ENCODE results near the gene GABBR1.
A peak's percentile ranks its signal among the peaks of the same experiment; 100 is the strongest.
"Not testable (repeated sequence)": the region's sequence is repeated elsewhere in the genome, so short reads cannot be mapped to it uniquely, and the experiment has no call there.

The GABBR1 gene

DNA sequence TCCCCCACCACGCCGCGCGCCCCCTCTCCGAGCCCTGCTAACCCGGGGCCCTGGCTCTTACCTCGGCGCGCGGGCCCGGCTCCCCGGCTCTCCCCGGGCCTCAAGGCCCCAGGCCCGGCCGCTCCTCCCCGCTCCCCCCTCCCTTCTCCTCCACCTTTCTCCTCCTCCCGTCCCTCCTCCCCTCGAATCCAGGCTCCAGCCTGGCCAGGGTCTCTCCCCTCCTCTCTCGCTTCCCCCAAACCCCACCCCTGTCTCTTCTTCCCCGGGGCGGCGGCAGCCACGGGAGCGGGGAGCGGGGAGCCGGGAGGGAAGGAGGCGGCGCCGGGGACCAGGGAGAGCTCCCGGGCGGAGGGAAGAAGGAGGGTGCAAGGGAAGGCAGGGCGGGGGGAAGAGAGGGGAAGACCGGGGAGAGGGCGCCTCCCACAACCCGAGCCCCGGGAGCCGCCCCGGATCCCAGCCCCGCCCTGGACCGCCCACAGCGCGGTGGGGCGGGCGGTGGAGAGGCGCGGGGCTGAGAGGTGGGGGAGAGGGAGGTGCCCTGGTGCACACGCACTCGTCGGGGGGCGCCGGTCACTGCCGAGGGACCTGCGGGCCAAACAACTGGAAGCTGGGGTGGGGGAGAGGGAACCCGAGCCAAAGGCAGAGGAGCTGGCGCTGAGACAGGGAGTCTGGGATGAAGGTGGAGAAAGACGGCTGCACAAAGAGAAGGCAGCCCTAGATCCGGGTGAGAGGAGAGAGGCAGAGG lies at the start of gene GABBR1:
Gene GABBR1, minus strand, starts transcription at position 395 of the 745 bp plus-strand sequence. CDS start 798 bp downstream, outside the sequence.
- peak; percentile 69 for DNase-seq

DNA sequence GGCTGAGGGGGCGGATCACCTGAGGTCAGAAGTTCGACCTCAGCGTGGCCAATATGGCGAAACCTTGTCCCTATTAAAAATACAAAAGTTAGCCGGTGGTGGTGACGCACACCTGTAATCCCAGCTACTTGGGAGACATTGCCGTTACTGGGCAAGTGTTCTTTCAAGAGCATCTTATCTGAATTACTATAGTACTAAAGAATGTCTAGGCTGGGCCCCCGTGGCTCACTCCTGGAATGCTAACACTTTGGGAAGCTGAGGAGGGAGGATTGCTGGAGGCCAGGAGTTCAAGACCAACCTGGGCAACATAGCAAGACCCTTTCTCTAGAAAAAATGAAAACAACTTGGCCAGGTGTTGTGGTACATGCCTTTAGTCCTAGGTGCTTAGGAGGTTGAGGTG lies 48.8 kb upstream of the GABBR1 start:
- no peak for DNase-seq

DNA sequence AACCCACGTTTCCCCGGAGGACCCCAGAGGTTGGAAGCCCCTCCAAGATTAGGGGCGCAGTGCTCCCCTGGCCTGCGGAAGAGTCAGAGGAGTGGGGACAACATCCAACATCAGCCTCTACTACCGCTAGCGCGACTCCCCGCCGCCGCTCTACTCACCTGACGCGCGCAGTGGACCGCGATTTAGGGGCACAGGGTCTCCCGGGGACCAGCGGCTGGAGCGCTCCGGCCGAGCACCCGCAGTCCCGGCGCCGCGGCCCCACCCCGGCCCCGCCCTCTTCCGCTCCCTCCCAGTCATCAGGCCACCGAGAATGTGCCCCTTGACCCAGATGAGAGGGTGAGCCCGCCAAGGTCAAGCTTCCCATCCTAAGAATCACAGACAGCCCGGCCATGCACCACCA lies 47.9 kb upstream of the GABBR1 start, which contains the start of gene ZFP57:
Gene ZFP57, minus strand, starts transcription at position 249 of the 400 bp plus-strand sequence. CDS start 4,149 bp downstream, outside the sequence.
- DNase-seq = no peak

DNA sequence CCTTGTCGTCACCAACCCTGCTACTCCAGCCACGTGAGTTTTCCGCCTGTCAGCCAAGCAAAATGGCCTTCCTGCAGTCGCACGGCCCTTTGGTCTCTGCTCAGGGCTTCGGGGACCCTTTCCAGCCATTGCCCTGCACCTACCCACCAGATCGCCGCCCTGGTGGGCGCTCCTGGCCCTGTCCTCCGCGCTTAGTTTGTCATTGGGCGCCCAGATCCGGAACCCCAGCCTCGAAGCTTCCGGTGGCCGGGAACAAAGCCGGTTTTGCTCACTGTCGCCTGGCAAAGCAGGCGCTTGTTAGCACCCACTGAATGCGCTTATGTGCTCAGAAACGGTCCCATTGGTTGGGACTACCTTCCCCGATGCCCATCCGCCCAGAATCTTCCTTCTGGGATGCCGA lies 47.4 kb upstream of the GABBR1 start:
- DNase-seq = no peak

DNA sequence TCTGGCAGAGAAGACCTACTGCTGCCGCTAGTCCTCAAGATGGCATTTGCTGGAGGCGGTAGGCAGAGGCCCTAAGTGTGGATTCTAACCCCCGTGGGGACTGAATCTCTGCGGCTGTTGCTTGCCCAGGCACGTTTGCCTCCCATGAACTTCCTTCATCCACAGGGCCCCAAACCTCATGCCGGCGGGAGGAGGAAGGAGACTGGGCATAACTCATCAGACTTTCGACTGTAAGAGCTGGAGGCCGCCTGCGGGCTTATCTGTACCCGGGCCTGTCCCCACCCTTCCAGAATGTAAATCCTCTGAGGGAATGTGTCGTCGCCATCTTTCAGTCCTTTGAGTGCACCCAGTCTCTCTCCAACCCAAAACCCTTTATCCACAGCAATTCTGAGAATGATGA lies 47.0 kb upstream of the GABBR1 start:
- no peak for DNase-seq

DNA sequence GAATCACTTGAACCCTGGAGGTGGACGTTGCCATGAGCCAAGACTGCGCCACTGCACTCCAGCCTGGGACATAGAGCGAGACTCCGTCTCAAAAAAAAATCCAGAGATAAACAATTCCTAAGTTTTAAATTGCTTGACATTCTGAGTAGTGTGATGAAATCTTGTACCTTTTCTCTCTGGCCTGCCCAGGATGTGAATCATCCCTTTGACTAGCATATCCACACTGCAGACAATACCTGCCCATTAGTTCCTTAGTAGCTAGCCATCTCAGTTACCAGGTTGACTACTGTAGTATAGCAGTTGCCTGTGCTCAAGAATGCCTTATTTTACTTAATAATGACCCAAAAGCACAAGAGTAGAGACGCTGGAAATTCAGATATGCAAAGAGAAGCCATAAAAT lies 45.1 kb upstream of the GABBR1 start:
- no peak for DNase-seq

DNA sequence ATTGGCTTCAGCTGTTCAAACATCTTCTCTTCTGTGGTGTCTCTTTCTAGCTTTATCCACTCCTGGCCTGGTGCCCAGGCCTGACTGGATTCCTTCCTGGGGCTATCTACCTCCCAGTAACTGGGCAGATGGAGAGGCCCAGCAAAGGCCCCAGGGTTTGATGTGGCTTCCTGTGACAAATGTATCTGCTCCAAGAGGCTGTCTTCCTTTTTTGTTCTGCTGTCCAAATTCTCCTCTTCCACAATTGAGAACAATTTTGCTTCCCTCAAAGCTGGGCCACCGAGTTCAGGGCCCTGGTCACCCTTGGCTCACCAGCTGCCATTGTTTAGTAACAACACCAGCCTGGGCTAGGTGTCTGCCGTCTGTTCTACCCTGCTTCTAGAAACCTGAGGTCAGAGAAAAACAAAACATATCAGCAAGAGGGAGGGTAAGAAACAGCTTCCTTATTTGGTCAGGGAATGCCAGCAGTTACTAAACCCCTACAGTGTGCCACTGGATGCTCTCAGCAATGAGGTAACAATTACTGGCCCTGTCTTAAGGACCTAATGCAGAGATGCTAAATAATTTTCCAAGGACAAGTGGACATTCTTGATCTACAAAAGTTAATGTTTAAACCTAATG lies 44.1 kb upstream of the GABBR1 start:
- no peak for DNase-seq

DNA sequence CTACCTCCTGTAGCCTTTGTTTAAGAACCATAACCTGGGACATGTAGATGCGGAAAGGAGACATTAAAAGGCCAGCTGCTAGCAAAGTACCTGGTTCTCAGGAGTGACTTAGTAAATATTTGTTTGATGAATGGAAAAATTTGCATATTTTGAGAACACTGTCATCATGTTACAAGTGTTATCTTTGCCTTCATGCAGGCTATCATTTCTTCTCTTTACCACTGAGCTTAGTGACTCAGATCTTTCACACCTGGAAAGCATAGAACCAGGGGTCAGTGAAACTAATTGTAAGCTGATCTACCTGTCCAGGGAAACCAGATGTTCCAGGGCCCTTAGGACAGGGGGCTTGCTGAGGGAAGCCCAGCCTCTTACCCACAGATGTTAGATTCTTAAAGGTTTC lies 42.6 kb upstream of the GABBR1 start:
- DNase-seq = no peak

DNA sequence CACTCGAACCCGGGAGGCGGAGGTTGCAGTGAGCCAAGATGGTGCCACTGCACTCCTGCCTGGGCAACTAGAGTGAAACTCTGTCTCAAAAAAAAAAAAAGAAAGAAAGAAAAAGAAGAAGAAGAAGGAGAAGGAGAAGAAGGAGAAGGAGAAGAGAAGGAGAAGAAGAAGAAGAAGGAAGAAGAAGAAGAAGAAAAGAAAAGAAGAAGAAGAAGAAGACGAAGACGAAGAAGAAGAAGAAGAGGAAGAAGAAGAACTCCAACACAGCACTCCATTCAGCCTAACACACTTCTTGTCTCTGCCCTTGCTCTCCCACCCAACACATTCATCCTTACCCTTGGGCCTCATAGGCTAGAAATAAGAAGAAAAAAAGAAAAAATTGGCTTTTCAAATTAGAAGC lies 41.0 kb upstream of the GABBR1 start:
- DNase-seq = no peak

DNA sequence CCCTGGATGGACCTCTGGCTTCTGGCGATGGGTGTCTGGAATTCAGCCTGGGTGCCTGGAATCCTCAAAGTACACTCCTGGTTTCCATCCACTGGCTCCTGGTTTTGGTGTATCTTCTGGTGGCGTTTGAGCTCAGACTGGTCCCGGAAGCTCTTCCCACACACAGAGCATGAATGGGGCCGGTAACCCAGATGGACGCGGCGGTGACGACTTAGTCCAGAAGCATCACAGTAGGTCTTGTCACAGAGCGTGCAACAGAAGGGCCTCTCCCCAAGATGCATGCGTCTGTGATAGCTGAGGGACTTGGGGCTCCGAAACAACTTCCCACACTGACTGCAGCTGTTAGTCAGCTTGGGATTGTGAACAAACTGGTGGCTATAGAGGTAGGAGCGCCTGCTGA lies 40.2 kb upstream of the GABBR1 start:
- no peak for DNase-seq

DNA sequence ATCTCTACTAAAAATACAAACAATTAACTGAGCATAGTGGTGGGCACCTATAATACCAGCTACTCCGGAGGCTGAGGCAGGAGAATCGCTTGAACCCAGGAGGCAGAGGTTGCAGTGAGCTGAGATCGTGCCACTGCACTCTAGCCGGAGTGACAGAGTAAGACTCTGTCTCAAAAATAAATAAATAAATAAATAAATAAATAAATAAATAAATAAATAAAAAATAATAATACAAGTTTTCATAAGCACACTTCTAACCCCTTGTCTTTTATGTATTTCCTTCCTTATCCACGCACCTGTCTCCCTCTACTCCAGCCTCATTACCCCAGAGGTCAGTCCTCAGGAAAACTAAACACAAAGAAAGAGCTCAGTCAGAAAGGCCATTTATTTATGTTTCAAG lies 39.1 kb upstream of the GABBR1 start:
- not testable (repeated sequence) for DNase-seq

DNA sequence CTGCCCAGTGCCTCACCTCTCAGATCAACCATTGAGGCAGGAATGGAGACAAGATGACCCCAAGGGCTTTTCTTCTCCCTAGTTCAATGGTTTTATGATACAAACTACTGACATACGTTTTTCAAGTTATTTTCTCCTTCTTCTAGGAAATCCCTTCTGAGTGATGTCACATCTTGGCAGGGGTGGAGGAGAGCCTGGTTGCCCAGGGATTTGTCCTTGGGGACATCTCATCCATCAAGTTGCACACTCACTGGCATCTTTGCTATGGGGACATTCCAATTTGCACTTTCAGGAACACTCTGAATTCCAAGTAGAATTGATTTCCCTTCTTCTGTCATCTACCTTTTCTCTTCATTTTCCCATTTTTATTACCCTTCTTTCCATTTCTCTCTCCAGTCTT lies 38.0 kb upstream of the GABBR1 start:
- DNase-seq = no peak

DNA sequence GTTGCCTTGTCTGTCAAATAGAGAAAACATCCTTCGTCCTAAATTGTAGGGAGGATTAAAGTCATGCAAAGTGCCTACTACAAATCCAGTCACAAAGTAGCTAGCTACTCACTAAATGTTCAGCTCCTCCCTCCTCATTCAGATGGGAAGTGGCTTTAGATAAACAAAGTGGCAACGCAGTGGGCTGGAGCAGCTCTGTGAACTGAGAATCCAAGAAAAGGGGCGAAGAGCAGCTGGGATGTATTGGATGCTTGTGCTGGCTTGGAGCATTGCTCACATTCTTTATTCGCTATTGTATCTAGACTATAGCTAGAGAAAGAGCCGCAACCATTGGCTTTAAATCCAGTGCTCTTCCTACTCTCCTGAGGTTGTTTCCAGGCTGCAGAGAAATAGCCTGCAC lies 34.2 kb upstream of the GABBR1 start:
- no peak for DNase-seq

DNA sequence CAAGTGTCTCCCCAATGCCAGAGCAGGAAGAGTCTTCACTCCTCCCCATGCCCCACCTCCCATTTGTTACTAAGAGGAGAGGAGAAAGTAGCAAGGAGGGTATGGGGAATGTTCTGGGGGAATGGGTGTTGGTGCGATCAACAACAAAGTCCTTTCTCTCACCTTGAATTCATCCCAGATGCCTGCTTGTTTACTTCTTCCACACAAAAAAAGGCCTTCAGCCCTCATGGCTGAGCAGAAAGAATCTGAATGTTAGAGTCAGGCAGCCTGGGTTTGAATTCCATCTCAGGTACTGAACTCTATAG lies 33.8 kb upstream of the GABBR1 start:
- DNase-seq = no peak

DNA sequence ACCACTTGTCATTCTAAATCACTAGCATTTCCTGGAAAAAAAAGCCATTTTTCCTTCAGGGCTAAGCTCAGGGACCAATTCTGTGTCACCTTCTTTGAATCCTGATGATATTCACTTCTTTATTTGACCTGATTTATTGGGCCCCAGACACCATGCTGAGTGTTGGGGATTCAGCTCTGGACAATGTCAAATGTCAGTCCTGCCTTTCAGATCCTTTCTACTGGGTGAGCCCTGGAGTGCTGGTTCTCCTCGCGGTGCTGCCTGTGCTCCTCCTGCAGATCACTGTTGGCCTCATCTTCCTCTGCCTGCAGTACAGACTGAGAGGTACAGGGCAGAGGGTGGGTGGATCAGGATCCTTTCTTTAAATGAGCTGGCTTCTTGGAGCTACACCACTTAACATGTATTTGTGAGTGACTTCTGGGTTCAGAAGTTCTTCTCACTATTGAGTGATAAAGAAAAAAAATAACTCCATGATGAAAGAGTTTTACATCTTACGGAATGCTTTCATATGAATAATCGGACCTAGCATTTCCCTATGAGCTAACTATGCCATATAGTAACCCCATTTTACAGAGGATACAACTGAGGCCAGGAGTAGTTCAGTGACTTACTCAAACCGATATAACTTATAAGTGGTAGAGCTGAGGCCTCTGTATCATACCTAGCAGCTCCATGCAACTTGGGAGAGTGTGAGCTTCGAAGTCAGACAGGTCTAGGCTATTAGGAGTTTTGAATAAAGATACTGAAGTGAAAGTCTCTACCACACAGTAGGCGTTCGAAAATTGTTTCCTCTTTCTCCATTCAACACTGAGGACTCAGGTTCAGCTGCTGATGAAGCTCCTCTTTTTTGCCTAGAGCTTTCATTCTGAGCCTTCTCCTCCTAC lies 33.2 kb upstream of the GABBR1 start:
- no peak for DNase-seq

DNA sequence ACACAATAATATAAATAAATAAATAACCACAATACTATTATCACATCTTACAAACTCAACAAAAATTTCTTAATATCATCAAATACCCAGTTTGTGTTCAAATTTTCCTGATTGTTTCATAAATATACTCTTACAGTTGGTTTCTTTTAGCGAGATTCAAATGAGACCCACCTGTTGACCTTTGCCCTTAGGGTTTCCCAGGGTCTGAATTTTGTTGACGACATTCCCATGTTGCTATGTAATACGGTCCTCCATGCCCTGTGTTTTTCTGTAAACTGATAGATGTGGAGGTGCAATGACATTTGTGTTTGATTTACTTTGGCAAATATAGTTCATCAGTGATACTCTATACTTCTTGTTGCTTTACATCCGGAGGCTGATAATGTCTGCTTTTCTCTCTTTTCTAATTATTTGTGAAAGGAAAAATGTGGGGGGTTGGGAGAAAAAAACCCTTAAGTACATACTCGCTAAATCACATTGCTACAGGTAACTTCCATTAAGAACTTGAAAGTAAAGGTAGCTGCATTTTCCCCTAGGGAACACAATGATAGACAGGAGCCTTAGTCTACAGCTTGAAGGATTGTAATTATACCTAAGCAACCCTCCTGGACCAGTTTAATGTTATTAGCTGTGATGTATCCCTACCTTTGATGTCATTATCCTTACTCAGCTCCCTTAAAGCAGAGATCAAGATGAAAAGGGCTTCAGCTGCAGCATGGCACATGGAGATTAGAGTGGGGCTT lies 30.5 kb upstream of the GABBR1 start:
- DNase-seq = no peak

DNA sequence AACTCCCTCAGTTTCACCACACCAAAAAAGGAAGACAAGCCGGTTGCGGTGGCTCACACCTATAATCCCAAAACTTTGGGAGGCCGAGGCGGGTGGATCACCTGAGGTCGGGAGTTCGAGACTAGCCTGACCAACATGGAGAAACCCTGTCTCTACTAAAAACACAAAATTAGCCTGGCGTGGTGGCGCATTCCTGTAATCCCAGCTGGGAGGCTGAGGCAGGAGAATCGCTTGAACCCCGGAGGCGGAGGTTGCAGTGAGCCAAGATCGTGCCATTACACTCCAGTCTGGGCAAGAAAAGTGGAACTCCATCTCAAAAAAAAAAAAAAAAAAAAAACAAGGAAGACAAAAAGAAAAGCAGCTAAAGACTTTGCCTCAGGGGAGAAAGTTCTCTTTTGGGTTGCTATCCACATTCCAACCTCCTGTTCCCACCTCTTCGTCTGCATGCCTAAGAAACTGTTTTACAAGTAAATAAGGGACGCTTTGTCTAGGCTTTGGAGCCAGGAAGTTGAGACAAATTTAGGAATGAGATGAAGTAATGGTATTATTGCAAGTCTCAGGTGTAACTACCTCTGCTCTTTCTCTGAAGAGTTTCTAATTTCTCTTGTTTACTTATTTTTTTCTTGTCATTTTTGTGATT lies 28.6 kb upstream of the GABBR1 start:
- DNase-seq = not testable (repeated sequence)

DNA sequence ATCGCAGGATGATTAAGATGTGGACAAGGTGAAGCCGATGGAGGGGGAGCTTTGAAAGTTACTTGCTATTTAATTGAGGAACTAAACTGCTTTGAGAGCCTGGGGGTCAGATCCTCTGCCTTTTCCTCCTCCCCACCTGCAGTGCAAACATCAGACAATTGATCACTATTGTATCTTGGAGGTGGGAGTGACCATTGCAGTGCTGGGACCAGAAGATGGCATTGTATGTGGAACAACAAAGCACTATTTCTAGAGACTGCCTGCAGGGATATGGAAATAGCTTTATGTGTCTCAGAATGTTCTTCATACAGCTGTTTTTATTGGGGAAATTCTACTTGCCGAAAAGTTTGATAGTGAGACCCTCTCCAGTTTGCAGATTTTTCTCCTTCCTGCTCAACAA lies 28.1 kb upstream of the GABBR1 start:
- no peak for DNase-seq

DNA sequence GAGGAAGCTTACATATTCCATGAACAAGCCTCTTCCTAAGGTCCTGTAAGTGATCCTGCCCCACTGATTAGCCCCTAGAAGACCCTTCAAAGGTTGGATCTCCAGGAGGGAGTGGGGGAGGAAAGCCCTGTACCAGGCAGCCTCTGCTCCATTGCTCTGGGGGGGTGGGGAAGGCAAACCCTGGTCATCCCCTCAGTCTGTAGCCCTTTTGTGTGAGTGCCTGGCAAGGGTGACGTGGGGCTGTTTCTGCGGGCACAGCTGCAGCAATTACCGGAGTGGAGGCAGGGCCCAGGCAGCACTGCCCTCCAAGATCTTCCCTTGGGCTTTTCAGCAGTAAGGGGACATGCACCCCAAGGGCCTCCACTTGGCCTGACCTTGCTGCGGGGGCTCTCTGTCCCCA lies 23.8 kb upstream of the GABBR1 start, which contains the start of gene MOG:
Gene MOG, plus strand, starts transcription at position 295 of the 400 bp plus-strand sequence. CDS start 118 bp downstream, outside the sequence.
- no peak for DNase-seq

DNA sequence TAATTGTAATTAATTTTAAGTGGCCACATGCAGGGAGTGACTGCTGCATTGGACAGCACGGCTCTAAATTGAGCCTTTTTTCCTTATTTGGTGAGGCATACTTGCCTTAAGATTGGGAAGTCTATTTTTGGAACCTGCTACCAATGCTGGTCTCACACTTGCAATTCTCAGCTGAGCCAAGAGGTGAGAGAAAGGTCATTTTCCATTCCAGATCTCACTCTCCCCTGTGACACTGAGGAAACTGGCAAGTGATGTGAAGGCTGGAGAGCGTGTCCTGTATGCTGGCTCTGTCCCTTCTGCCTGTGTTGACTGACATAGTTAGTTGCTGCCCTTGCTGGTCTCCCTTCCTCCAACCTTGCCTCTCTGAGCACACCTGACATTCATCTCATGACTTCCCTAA lies 23.2 kb upstream of the GABBR1 start:
- DNase-seq = no peak

DNA sequence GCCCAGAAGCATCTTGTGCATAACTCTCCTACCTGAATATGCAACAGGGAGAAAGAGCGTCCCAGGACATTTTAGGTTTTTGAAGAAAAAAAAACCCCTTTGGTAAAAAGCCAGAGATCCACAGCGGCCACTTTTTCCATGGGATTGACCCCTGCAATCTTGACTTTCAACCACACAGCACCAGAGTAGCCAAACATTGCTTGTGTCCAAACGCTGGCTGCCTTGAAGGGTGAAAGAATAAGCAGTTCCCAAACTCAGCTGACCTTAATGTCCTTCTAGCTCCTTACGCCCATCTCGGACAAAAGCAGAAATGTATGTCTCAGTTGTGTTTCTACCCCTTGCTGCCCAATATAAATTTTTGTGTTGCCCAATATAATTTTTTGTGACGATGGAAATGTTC lies 22.7 kb upstream of the GABBR1 start:
- DNase-seq = no peak

DNA sequence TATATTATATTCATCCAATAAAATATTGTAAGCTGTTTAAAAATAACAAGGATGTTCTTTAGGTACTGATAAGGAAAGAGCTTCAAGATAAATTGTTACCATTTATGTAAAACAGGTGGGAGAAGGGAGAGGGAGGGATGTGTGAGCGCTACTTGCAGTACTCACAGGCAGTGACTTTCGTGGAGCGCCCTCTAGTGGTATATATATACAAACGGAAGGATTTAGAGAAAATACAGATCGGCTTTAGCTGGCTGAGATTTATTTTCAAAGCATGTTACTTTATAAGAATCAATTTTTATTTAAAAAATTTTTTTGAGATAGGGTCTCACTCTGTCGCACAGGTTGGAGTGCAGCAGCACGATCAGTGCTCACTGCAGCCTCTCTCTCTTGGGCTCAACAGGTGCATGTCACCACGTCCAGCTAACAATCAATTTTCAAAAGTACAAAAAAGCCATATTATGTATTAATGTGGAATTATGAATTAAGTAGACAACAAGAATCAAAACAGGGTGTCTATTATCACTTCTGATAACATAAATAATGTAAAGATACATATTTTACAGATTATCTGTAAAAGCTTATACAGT lies 20.6 kb upstream of the GABBR1 start:
- DNase-seq = peak; percentile 27
